Gastroesophageal sphincter (tissue), 4 donors: ENCODE data around the gene PEPD. TPM values are rescaled to one million over a fixed set of nuclear protein-coding genes. Genes with fewer than 3 reads are reported as not detected.
"Not testable (repeated sequence)": the region's sequence is repeated elsewhere in the genome, so short reads cannot be mapped to it uniquely, and the experiment has no call there.

Experiments
- ATAC-seq: fragments of 150-250 bp; one replicate; pipeline ENCODE4 v1.9.1; 2016; ENCODE audit warnings: mild to moderate bottlenecking, moderate library complexity
- H3K27ac ChIP-seq, 4 donors: fragments of 200-600 bp; sonication (generic) in 3 of 4; 1 replicate in 3 of 4; 2 replicates in 1 of 4; pipeline ENCODE4 v1.5.1; 2016 to 2019
- H3K27me3 ChIP-seq: fragments of 200-600 bp; sonication (generic); one replicate; pipeline ENCODE4 v1.5.1; 2019
- H3K36me3 ChIP-seq, 2 donors: fragments of 200-600 bp; sonication (generic); one replicate each; pipeline ENCODE4 v1.5.1; 2019; ENCODE audit warnings: control low read depth in 1 of 2
- H3K4me1 ChIP-seq, 3 donors: fragments of 200-600 bp; sonication (generic); 1 replicate in 2 of 3; 2 replicates in 1 of 3; pipeline ENCODE4 v1.5.1; 2016 to 2019; ENCODE audit warnings: control low read depth in 2 of 3
- H3K4me3 ChIP-seq, 2 donors: fragments of 200-600 bp; sonication (generic); one replicate each; pipeline ENCODE4 v1.5.1; 2019; ENCODE audit warnings: mild to moderate bottlenecking in 1 of 2, moderate library complexity in 1 of 2
- H3K9me3 ChIP-seq, 3 donors: fragments of 200-600 bp; sonication (generic); one replicate each; pipeline ENCODE4 v1.5.1; 2017 to 2019; ENCODE audit warnings: control low read depth in 2 of 3
- CTCF ChIP-seq, 4 experiments: fragments of 200-600 bp in 2 of 4; fragments of 450-650 bp in 2 of 4; sonication (generic) in 1 of 4; IDR thresholded peaks; one replicate each; pipeline ENCODE4 v1.5.1; 2017 to 2019; ENCODE audit warnings: antibody characterized with exemption in 4 of 4, mild to moderate bottlenecking in 2 of 4, moderate library complexity in 2 of 4
- EP300 ChIP-seq: sonication (generic); formaldehyde crosslinking; IDR thresholded peaks from one replicate; pipeline ENCODE4 v1.6.1; 2017; ENCODE audit warnings: antibody characterized with exemption, mild to moderate bottlenecking
- POLR2A ChIP-seq, 2 donors: fragments of 450-650 bp; IDR thresholded peaks; one replicate each; pipeline ENCODE4 v1.6.1; 2017; ENCODE audit warnings: antibody characterized with exemption in 2 of 2, mild to moderate bottlenecking in 2 of 2, moderate library complexity in 1 of 2
- POLR2AphosphoS5 ChIP-seq: sonication (generic); formaldehyde crosslinking; IDR thresholded peaks from one replicate; pipeline ENCODE4 v1.6.1; 2017; ENCODE audit warnings: antibody characterized with exemption
- WGBS, 2 donors: methylation state at CpG; one replicate each; pipeline ENCODE4 v1.1.5; 2018; ENCODE audit warnings: low coverage in 1 of 2; 5-methylcytosine and 5-hydroxymethylcytosine counted together
- total RNA-seq, 4 donors: library from RNA; depleted of rRNA; stranded (reverse); fragments of >200 nt; gene quantifications; one replicate each; pipeline ENCODE4 v1.1.0, GENCODE V29; 2016

PEPD gene
- total RNA-seq, 4 donors from 2014 or later: 61.3 to 77.7 (median 69.6) TPM

DNA sequence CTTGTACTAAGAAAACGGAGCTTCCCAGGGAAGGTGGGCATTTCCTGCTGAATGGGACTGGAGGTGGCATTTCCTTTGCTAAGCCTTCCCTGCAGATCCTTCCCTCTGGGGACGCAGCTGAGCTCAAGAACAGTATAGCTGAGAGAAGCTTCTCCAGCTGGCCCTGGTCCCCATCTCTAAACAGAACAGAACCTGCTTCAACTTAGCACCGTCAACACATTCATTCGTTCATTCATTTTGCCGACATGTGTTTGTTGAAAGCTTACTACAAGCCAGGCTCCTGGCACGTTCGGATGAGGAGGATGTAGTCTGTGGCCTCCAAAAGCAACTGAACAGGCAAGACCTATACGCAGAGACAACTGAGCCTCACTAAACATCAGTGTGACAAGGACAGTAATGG lies 36.6 kb upstream of the PEPD start:
- Histone ChIP-seq H3K27ac (no peak overlapping the region), H3K4me3 (no peak overlapping the region), H3K9me3 (no peaks in the 10 kb centered on the region), H3K27me3 (peaks cover 48% of the 10 kb centered on the region), H3K36me3 (no peaks in the 10 kb centered on the region), H3K4me1 (no peaks in the 10 kb centered on the region)
- no peak for TF ChIP-seq POLR2AphosphoS5
- no peak for TF ChIP-seq EP300
- no peak for TF ChIP-seq POLR2A (IDR thresholded peaks at IDR 0.05)
- TF ChIP-seq CTCF (IDR thresholded peaks at IDR 0.05): no peak
- no peak for ATAC-seq
- 34 to 57% methylated on average over 6 of the region's 8 CpGs for WGBS, 2 donors

DNA sequence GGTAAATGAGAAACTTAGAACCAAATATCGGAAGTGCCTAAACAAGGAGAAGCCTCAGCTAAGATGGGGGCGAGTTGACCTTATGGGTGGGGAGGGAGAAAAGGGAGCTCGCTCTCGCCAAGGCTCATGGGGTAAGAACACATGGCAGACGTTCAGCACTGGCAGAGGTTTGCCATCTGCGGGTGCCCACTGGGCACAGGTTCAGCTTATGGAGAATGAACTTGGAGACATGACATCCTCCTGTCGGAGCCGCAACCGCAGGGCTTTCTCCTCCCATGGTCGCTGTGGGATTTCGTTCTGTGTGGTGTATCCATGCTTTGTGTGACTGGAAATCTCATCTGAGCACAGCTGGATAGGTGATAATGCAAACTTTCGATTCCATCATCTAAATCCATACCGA lies 36.1 kb upstream of the PEPD start:
- no peak for ATAC-seq
- peaks cover 46% of the 10 kb centered on the region for H3K27me3 ChIP-seq
- no peak for TF ChIP-seq CTCF (IDR thresholded peaks at IDR 0.05)
- no peak for TF ChIP-seq EP300
- no peak for TF ChIP-seq POLR2AphosphoS5
- no peak for TF ChIP-seq POLR2A (IDR thresholded peaks at IDR 0.05)
- 79 to 87% methylated on average over 3 to 6 of the region's 13 CpGs for WGBS, 2 donors
- H3K36me3 ChIP-seq: no peaks in the 10 kb centered on the region
- no peaks in the 10 kb centered on the region for H3K4me1 ChIP-seq
- no peak overlapping the region for H3K4me3 ChIP-seq
- no peak overlapping the region for H3K27ac ChIP-seq
- H3K9me3 ChIP-seq: no peaks in the 10 kb centered on the region

DNA sequence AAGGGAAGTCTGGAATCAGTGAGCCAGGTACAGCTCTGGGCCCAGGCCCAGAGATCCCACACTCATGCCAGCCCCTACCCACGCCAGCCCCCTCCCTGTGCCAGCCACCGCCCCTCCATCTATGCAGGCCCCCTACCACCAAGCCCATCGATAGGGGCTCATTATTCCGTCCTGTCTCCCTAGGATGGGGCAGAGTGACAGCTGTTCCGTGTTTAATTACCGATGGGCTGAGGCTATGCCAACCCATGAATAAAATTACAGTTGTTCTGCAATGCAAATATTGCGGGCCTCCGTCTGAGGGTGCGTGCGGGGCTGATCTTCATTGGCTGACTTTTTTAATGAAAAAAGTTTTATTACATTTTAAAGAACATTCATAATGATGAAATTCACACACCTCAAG lies 35.6 kb upstream of the PEPD start:
- Histone ChIP-seq H3K36me3 (no peaks in the 10 kb centered on the region), H3K4me3 (no peak overlapping the region), H3K9me3 (no peaks in the 10 kb centered on the region), H3K4me1 (no peaks in the 10 kb centered on the region), H3K27me3 (peaks cover 41% of the 10 kb centered on the region), H3K27ac (no peak overlapping the region)
- 67% methylated on average over 10 of the region's 10 CpGs; no CpG with 5 or more reads in 1 of the 2 donors for WGBS, 2 donors
- TF ChIP-seq POLR2AphosphoS5 (no peak), POLR2A (IDR thresholded peaks at IDR 0.05) (no peak), CTCF (IDR thresholded peaks at IDR 0.05) (no peak), EP300 (no peak)
- ATAC-seq: no peak

- ATAC-seq: no peak
- 42 to 47% methylated on average over 2 to 3 of the region's 4 CpGs for WGBS, 2 donors
- H3K27ac ChIP-seq: no peak overlapping the region
These were observed 34.7 kb upstream of the PEPD start for GRCh38 chr19:33556261-33556660.

DNA sequence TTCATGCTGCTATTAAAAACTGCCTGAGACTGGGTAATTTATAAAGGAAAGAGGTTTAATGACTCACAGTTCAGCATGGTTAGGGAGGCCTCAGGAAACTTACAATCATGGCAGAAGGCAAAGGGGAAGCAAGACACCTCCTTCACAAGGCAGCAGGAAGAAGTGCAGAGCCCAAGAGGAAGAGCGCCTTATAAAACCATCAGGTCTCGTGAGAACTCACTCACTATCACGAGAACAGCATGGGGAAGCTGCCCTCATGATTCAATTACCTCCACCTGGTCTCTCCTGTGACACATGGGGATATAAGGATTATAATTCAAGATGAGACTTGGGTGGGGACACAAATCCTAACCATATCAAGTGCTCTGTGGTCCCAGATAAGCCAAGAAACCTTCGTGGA lies 34.1 kb upstream of the PEPD start:
- not testable (repeated sequence) for H3K4me1 ChIP-seq, H3K9me3 ChIP-seq, H3K36me3 ChIP-seq, H3K4me3 ChIP-seq, H3K27ac ChIP-seq, ATAC-seq
- peaks cover 36% of the 10 kb centered on the region for H3K27me3 ChIP-seq
- WGBS, 2 donors: 50 to 56% methylated on average over 2 to 3 of the region's 4 CpGs

More at GRCh38 chr19:33556261-33556660, 34.7 kb upstream of the PEPD start:
- peaks cover 40% of the 10 kb centered on the region for H3K27me3 ChIP-seq
- no peak overlapping the region for H3K4me3 ChIP-seq
- no peaks in the 10 kb centered on the region for H3K36me3 ChIP-seq
- no peaks in the 10 kb centered on the region for H3K4me1 ChIP-seq
- no peak for TF ChIP-seq EP300
- no peak for TF ChIP-seq POLR2A (IDR thresholded peaks at IDR 0.05)
- TF ChIP-seq CTCF (IDR thresholded peaks at IDR 0.05): no peak
- no peak for TF ChIP-seq POLR2AphosphoS5
- no peaks in the 10 kb centered on the region for H3K9me3 ChIP-seq
